ENCODE results near the gene CTAGE1.
"Not testable (repeated sequence)": the region's sequence is repeated elsewhere in the genome, so short reads cannot be mapped to it uniquely, and the experiment has no call there.

Gene CTAGE1, protein sequence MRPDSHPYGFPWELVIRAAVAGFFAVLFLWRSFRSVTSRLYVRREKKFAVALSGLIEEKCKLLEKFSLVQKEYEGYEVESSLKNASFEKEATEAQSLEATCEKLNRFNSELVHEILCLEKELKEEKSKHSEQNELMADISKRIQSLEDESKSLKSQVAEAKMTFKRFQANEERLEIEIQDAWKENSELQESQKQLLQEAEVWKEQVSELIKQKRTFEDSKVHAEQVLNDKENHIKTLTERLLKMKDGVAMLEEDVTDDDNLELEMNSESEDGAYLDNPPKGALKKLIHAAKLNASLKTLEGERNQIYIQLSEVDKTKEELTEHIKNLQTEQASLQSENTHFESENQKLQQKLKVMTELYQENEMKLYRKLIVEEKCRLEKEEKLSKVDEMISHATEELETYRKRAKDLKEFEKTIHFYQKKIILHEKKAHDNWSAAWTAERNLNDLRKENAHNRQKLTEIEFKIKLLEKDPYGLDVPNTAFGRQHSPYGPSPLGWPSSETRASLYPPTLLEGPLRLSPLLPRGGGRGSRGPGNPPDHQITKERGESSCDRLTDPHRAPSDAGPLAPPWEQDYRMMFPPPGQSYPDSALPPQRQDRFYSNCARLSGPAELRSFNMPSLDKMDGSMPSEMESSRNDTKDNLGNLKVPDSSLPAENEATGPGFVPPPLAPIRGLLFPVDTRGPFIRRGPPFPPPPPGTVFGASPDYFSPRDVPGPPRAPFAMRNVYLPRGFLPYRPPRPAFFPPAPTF

DNA sequence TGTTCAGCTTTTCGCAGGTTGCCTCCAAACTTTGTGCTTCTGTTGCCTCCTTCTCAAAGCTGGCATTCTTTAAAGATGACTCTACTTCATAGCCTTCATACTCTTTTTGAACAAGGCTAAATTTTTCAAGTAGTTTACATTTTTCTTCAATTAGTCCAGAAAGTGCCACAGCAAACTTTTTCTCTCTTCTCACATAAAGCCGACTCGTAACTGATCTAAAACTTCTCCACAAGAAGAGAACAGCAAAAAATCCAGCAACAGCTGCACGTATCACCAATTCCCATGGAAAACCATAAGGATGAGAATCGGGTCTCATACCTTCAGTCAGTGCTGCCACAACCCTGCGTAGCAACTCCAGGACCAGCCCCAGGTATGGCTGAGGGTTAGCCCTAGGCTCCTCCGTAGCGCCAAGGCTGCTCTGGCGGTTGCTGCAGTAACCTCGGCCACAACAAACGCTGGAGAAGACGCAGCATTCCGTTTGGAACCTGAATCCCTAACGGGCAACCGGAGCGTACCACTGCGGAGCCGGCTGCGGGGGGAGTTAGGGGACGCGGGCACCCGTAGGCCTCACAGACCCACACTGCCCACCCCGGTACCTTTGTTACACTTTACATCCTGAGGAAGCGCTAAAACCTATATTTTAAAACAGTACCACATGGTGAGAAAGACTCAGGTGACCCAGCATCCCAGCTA, at the start of gene CTAGE1:
Gene CTAGE1, minus strand, starts transcription at position 420 of the 693 bp plus-strand sequence. Its CDS starts 104 bp downstream, at position 316.
- DNase-seq (ENCODE audit: low read depth): no peak

- DNase-seq (ENCODE audit: low read depth): no peak
Observed at GRCh38 chr18:22466608-22467395, 49.1 kb upstream of the CTAGE1 start.

- DNase-seq (ENCODE audit: low read depth): no peak
Observed at GRCh38 chr18:22465859-22466457, 48.2 kb upstream of the CTAGE1 start.

DNA sequence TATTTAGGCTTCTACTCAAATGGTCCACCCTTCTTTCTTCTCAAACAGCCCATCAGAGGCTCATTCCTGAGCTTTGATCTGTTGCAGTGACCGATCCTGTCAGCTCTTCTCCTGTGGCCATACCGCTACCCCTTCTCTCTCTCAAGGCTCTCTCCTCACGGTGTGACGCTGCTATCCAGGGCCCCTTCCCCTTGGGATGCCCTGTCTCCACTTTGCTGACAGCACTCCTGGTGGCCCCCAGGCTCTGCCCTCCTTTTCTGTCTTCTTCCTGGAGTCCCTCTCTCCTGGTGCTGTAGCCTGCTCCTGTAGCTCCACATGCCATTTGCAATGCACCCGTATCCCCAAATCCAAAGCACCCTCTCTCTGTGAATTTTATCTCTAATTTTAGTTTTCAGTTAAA, 45.4 kb upstream of the CTAGE1 start:
- DNase-seq (ENCODE audit: low read depth): no peak

DNA sequence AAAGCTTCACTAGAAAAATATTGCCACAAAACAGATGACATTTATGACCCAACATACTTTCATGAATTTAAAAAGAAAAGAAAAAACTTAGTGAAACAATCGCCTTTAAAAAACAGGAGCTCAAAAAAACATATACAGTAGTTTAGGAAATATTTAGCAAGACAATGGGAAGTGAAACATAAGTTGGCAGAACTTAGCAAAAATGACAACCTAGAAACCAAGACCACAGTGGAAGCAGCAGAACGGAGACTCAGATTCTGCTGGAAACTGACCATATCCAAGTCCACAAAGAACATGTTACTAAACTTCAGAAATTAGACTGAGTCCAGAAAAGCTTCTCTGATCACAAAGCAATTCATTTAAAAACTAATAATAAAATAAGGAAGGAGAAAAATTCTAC, 41.8 kb upstream of the CTAGE1 start:
- DNase-seq (ENCODE audit: low read depth): no peak

DNA sequence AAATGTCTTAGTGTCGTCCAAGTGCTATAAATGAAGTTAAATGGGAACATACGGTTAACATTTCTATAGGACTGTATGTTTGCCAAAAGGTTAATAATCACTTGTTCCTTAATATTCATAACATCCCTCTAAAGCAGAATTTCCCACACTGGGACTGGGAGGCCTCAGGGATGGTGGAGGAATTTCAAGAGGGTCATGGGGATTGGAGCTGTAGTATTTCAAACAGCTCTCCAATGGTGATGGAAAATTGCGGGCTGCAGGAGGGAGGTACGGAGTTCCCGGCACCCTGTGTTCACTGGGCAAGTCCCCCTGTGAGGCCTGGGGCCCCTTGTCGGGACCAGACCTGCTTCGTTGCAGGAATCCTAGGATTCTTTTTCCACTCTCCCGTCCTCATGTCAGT, 39.8 kb upstream of the CTAGE1 start:
- no peak for DNase-seq (ENCODE audit: low read depth)

- DNase-seq (ENCODE audit: low read depth): no peak
Observed at GRCh38 chr18:22456547-22456946, 38.8 kb upstream of the CTAGE1 start.

DNA sequence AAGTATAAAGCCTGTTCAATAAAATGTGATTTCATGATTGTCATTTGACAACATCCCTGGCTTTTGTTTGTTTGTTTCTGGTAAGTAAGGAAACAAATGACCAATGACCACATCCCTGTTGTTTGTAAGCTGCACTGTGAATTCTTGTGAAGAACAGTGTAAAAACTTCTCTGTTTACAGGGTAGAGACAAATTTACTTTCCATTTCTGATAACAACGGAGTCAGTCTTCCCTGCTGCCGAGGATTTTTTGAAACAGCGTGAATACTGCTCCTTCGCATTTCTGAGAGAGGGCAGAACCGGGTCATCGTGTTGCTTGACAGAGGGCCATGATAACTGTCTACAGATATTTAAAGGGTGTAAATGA, 38.4 kb upstream of the CTAGE1 start:
- DNase-seq (ENCODE audit: low read depth): no peak

- DNase-seq (ENCODE audit: low read depth): no peak
Observed at GRCh38 chr18:22455425-22456115, 37.9 kb upstream of the CTAGE1 start.

DNA sequence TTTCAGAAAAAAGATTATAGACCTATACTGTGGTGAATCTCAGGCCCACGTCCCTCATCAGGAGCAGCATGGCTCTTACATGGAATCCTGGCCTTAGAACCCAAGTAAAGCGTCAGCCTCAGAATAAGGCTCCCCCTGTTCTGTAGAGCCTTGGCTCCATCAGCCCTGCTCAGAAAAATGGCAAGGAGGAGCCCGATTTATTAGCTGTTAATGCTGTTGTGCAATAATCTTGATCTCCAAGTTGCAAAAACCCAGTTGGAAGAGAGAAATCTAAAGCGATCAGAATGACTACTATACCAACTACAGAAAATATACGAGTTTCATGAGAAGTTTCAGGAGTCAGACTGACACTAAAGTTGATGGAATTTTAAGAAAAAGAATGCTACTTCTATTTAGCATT, 35.6 kb upstream of the CTAGE1 start:
- no peak for DNase-seq (ENCODE audit: low read depth)

DNA sequence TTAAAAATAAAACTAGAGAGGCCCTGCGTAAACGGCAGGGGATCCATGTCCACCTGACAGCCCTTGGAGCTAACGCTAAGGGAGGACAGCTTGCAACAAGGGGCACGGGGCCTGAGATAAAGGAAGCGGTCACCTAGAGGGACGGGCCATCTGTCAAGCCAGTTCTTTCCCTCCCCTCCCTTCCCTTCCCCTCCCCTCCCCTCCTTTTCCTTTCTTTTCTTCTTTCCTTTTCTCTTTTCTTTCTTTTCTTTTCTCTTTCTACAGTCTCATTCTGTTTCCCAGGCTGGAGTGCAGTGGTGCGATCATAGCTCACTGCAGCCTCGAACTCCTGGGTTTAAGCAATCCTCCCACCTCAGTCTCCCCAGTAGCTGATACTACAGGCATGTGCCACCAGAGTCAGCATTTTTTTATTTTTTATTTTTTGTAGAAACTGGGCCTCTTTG, 34.5 kb upstream of the CTAGE1 start:
- DNase-seq (ENCODE audit: low read depth): no peak

- DNase-seq (ENCODE audit: low read depth): no peak
Observed at GRCh38 chr18:22451796-22452195, 34.1 kb upstream of the CTAGE1 start.

GRCh38 chr18:22450766-22451165, 33.1 kb upstream of the CTAGE1 start:
- not testable (repeated sequence) for DNase-seq (ENCODE audit: low read depth)

DNA sequence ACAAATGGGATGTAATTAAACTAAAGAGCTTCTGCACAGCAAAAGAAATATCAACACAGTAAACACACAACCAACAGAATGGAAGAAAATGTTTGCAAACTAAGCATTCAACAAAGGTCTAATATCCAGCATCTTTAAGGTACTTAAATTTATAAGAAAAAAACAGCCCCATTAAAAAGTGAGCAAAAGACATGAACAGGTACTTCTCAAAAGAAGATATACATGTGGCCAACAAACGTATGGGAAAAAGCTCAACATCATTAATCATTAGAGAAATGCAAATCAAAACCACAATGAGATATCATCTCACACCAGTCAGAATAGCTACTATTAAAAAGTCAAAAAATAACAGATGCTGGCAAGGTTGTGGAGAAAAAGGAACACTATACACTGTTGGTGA, 32.6 kb upstream of the CTAGE1 start:
- DNase-seq (ENCODE audit: low read depth): not testable (repeated sequence)

- DNase-seq (ENCODE audit: low read depth): not testable (repeated sequence)
Observed at GRCh38 chr18:22449753-22450152, 32.0 kb upstream of the CTAGE1 start.

- DNase-seq (ENCODE audit: low read depth): no peak
Observed at GRCh38 chr18:22448238-22448637, 30.5 kb upstream of the CTAGE1 start.

DNA sequence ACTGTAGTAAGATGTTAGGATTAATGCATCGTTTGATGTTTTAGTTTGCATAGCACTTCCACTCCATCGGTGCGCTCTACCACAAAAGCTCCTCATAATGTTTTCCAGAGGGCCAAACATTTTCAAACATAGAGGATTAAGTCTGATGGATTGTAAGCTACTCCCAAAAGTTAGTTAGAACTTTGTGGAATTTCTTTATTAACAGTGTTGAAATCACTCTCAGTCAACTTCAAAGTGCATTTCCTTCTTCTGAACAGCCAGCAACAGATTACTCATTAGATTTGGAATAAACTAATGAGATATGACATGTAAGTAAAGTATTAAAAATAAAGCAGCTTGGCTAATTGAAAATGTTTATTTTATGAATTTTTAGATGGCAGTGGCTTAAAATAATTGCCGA, 30.1 kb upstream of the CTAGE1 start:
- DNase-seq (ENCODE audit: low read depth): no peak

DNA sequence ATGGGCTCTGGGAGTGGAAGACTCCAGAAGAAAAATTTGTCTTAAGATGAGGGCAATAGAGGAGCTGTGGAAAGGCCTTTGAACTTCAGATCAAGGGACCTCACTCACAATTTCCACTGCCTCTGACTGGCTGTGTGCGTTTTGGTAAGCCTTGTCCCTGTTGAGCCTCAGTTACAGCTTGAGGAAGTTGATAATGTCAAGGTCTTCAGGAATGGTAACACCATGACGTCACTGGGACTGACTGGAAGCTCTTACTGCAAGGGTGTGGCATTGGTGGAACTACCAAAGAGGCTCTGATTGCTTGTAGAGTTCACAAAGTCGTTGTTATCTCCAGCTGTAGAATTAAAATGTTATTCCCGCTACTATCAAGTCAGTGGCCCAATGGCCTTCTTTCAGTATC, 29.2 kb upstream of the CTAGE1 start:
- no peak for DNase-seq (ENCODE audit: low read depth)

DNA sequence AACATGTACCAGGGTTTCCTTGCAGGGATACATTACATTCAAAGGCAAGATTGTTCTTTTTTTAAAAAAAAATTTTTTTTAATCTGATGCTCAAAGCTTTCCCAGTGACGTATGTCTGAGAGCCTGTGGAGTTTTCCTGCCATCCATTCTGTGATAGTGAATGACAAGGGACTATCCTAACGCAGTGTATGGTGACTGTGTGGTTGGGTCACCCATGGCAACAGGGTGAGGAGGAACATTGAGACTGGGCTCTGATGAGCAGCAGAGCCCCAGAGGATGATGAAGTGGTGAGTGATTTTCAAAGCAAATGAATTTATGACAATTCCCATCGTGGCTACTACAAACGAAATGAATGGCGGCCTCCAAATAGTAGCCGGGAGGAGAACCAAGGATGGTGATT, 28.6 kb upstream of the CTAGE1 start:
- DNase-seq (ENCODE audit: low read depth): no peak

DNA sequence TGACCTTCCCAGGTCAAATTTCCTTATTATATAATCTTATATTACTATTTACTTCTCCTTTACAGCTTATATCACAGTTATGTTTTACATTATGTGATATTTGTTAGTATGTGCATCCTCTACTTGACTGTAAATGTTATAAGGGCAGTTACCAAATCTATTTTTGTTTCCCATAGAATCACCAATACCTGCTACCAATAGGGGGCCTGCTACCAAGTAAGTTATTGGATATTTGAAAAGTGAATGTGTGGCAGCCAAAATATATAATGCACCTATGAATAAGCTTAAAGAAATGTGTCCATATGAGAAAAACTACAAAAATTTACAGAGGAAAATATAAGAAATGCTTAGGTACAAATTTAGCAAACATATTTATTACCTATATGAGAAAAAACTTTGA, 23.9 kb upstream of the CTAGE1 start:
- DNase-seq (ENCODE audit: low read depth): no peak

DNA sequence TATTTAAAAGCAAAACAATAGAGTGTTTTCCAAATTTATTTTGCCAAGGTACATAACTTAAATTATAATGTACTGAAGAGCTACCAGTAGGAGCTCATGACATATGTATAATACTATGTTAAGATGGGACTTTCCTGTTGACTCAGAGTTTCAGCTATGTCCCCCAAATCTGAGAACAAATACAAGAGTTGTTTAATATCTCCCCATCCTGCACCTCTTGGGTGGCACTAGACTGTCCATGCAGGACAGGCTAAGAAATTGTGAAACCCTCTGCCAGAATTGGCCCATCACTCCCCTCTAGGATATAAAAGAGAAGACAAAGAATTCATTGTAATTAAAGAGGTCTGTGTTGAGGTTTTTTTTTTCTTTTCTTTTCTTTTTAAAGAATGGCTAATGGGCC, 21.7 kb upstream of the CTAGE1 start:
- no peak for DNase-seq (ENCODE audit: low read depth)
